AG08395 (cell line): ENCODE measurements around the gene PRAF2.

ENCODE experiments used
- DNase-seq: peaks from one replicate; pipeline ENCODE4 v3.0.0; 2012; ENCODE audit warnings: mixed read lengths, low spot score

PRAF2 gene

GRCh38 chrX:49073601-49074575 lies at the start of gene PRAF2:
TSS of gene PRAF2 (minus strand) at chrX:49074002. CDS start at chrX:49073987, 15 bp downstream.
- peak; percentile 89 for DNase-seq

- no peak for DNase-seq
Observed at GRCh38 chrX:49122499-49122898, 48.7 kb upstream of the PRAF2 start.

- DNase-seq: no peak
Observed at GRCh38 chrX:49120091-49120490, 46.3 kb upstream of the PRAF2 start.

GRCh38 chrX:49117581-49117980 lies 43.8 kb upstream of the PRAF2 start:
- DNase-seq: no peak

GRCh38 chrX:49116716-49117115 lies 42.9 kb upstream of the PRAF2 start:
- no peak for DNase-seq

GRCh38 chrX:49116076-49116475 lies 42.3 kb upstream of the PRAF2 start:
- DNase-seq: no peak

- DNase-seq: no peak
Observed at GRCh38 chrX:49111791-49112190, 38.0 kb upstream of the PRAF2 start.

- DNase-seq: no peak
Observed at GRCh38 chrX:49110417-49110816, 36.6 kb upstream of the PRAF2 start.

GRCh38 chrX:49108641-49109040 lies 34.8 kb upstream of the PRAF2 start:
- DNase-seq: no peak

GRCh38 chrX:49106930-49107329 lies 33.1 kb upstream of the PRAF2 start:
- peak; percentile 51 for DNase-seq

- DNase-seq: no peak
Observed at GRCh38 chrX:49106296-49106695, 32.5 kb upstream of the PRAF2 start.

- DNase-seq: no peak
Observed at GRCh38 chrX:49103637-49104036, 29.8 kb upstream of the PRAF2 start.

GRCh38 chrX:49102190-49102589 lies 28.4 kb upstream of the PRAF2 start:
- no peak for DNase-seq

GRCh38 chrX:49101629-49101984 lies 27.8 kb upstream of the PRAF2 start:
- DNase-seq: no peak

- peak; percentile 99 for DNase-seq
Observed at GRCh38 chrX:49100704-49101628, 27.2 kb upstream of the PRAF2 start.

GRCh38 chrX:49096419-49096818 lies 22.6 kb upstream of the PRAF2 start:
- no peak for DNase-seq

- no peak for DNase-seq
Observed at GRCh38 chrX:49089553-49089952, 15.8 kb upstream of the PRAF2 start.

- no peak for DNase-seq
Observed at GRCh38 chrX:49082271-49082871, 8.6 kb upstream of the PRAF2 start.

GRCh38 chrX:49079489-49080428 lies 6.0 kb upstream of the PRAF2 start, which contains the start of gene WDR45:
TSS of gene WDR45 (minus strand) at chrX:49079887. CDS start at chrX:49078095, 1,792 bp downstream.
- DNase-seq: peak; percentile 80

- DNase-seq: no peak
Observed at GRCh38 chrX:49077941-49078340, 4.1 kb upstream of the PRAF2 start.

- no peak for DNase-seq
Observed at GRCh38 chrX:49075347-49075746, 1.5 kb upstream of the PRAF2 start.
